GM12872 (cell line): ENCODE measurements around the gene ALS2CL.

Source experiments
- CTCF ChIP-seq: IDR thresholded peaks from 3 replicates; pipeline ENCODE4 v1.5.1; 2011; ENCODE audit warnings: low read depth, mild to moderate bottlenecking, low read length, moderate library complexity; ENCODE audit not compliant: insufficient read depth

The ALS2CL gene

GRCh38 chr3:46656778-46657556 is 36.5 kb downstream of the ALS2CL start:
- no peak for TF ChIP-seq CTCF

- TF ChIP-seq CTCF: no peak
Observed at GRCh38 chr3:46655271-46655670, 38.2 kb downstream of the ALS2CL start.

GRCh38 chr3:46651084-46651483 is 42.4 kb downstream of the ALS2CL start:
- TF ChIP-seq CTCF: no peak

- no peak for TF ChIP-seq CTCF
Observed at GRCh38 chr3:46649436-46649835, 44.0 kb downstream of the ALS2CL start.

GRCh38 chr3:46648096-46648495 is 45.4 kb downstream of the ALS2CL start:
- TF ChIP-seq CTCF: no peak

GRCh38 chr3:46646700-46647099 is 46.8 kb downstream of the ALS2CL start:
- TF ChIP-seq CTCF: no peak

- no peak for TF ChIP-seq CTCF
Observed at GRCh38 chr3:46643701-46644100, 49.8 kb downstream of the ALS2CL start.
